Measurements from ENCODE around the gene CATSPERD. TPM values are rescaled to one million over a fixed set of nuclear protein-coding genes. Genes with fewer than 3 reads are reported as not detected.
"Not testable (repeated sequence)": the region's sequence is repeated elsewhere in the genome, so short reads cannot be mapped to it uniquely, and the experiment has no call there.

CATSPERD gene
- total RNA-seq, 1 donor from 2014 or later = not detected

GRCh38 chr19:5684694-5685430 lies 35.6 kb upstream of the CATSPERD start:
- DNase-seq (peak; percentile 34), ATAC-seq (ENCODE audit: poor library complexity) (no peak)
- intact Hi-C loops (cut with DNase I) = no loop called here

DNA sequence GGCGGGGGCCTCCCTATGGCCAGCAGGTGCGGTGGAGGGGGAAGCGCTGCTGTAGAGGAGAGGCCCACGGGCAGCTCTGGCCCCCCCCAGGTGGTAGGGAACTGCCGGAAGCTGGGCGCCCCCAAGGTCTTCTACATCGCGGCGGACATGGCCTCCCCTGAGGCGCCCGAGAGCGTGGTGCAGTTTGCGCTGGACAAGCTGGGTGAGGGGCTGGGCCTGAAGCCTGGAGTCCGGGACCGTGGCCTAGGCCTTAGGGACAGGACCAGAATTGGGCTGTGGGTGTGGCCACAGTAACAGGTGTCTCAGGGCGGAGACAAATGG lies 34.2 kb upstream of the CATSPERD start:
- intact Hi-C loops (cut with DNase I) = no loop called here
- ATAC-seq (ENCODE audit: poor library complexity) = no peak
- DNase-seq = no peak

DNA sequence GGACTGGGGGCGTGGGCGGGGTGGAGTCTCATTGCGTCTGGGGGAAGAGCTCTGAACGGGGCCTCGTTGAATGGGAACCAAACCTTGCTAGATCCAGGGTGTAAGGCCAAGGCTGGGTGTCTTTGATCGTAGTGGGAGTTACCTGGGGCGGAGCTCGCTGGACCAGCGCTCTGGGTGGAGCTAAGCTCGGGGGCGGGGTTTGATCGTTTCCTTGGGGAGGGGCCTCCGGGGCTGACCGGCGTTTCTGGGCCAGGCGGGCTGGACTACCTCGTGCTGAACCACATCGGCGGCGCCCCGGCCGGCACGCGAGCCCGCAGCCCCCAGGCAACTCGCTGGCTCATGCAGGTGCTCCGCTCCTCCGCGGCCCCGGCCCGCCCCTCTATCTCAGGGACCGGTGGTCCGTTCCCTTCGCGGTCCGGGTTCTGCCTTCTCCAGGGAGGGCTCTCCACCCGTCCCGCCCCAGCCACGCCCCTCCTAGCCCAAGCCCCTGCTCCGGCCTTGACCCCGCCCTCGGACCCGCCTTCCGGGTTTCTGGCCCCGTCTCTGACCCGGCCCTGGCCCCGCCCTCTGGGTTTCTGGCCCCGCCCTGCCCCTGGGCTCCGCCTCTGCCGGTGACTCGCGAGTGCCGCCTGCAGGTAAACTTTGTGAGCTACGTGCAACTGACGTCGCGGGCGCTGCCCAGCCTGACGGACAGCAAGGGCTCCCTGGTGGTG lies 33.6 kb upstream of the CATSPERD start:
- ATAC-seq (ENCODE audit: poor library complexity) (peak; percentile 82), DNase-seq (peak; percentile 99)
- intact Hi-C loops (cut with DNase I) = no loop called here

- DNase-seq = no peak
- intact Hi-C loops (cut with DNase I) = no loop called here
Observed at GRCh38 chr19:5687360-5688198, 32.9 kb upstream of the CATSPERD start.

DNA sequence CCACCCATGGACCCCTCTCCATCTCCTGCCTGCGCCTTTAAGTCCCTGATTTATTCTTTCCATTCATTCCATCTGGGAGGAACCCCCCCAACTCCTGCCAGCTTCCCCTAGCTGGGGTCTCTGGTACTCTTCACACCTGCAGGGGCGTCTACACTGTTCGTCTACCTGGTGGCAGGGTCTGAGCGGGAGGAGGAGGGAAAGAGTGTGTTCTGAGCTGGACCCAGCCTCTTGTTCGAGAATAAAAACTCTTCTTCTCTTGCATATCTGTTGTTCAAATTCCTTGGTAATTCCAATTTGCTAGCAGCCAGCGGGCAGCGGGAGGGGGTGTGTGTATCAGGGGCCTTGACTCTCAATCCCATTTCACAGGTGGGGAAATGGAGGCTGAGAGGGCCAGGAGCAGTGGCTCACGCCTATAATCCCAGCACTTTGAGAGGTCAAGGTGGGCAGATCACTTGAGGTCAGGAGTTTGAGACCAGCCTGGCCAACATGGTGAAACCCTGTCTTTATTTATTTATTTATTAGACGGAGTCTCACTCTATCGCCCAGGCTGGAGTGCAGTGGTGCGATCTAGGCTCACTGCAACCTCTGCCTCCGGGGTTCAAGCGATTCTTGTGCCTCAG lies 32.1 kb upstream of the CATSPERD start:
- intact Hi-C loops (cut with DNase I); ATAC-seq (ENCODE audit: poor library complexity): not testable (repeated sequence)
- peak; percentile 30 for DNase-seq

More at GRCh38 chr19:5687360-5688198, 32.9 kb upstream of the CATSPERD start:
- ATAC-seq (ENCODE audit: poor library complexity) = no peak

DNA sequence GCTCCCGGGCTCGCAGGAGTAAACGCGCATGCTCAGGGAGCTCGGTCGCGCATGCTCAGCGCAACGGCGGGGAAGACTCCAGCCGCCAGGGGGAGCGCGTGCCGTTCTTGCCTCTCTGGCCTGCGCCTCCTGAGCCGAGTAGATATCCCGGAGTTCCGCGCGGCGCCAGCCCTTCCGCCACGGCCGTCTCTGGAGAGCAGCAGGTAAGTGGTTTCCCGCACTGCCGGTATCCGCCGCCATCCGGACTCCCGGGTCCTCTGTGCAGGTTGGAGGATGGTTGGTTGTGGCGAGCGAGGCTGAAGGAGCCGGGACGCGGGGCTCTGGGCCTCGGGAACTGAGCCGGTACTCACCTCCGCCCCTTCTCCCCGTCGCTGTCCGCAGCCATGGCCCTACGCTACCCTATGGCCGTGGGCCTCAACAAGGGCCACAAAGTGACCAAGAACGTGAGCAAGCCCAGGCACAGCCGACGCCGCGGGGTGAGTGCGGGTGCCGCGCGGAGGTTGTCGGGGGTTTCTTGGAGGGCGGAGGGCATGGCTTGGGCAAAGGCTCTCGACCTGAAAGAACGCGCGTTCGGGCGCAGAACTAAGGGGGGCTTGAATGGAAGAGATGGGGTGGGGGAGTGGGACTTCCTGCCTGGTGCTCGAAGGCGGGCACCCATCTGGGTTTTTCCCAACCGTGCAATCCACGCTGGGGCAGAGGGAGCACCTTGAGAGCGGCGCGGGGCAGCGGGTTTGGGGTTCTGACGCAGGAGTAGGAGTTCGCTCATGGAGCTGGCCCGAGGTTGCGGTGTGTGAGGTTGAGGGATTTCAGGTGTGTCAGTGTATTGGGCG lies 30.1 kb upstream of the CATSPERD start, which contains the start of gene RPL36:
RPL36 (plus strand) TSS at position 171 of the 830 bp plus-strand sequence; CDS start at position 384, 213 bp downstream.
- intact Hi-C loops (cut with DNase I) = no loop called here

DNA sequence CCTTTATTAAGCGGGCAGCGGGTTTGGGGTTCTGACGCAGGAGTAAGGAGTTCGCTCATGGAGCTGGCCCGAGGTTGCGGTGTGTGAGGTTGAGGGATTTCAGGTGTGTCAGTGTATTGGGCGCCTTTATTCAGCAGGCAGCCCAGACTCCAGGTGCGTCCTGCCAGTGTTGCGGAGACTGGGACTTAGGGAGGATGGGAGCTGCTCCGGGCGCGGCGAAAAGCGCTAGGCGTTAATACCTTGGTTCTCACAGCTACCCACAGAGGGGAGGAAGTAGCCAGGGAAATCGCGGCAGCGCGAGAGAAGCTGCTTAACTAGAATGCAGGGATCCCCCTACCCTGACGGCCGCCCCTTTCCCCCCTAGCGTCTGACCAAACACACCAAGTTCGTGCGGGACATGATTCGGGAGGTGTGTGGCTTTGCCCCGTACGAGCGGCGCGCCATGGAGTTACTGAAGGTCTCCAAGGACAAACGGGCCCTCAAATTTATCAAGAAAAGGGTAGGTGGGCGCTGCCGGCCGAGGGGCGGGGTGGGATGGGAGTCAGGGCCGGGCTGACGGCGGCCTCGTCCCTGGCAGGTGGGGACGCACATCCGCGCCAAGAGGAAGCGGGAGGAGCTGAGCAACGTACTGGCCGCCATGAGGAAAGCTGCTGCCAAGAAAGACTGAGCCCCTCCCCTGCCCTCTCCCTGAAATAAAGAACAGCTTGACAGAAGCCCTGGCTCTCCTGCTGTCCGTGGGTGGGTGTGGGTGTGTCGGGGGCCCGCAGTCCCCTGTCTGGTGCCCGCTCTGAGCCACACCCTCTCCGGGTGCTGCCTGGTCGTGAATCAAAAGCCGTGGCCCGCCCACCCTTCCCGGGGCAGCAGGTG lies 29.2 kb upstream of the CATSPERD start:
- ATAC-seq (ENCODE audit: poor library complexity) (peak; percentile 27), DNase-seq (peak; percentile 86)
- intact Hi-C loops (cut with DNase I) = no loop called here

More for the DNA sequence above, 30.1 kb upstream of the CATSPERD start, which contains the start of gene RPL36:
- ATAC-seq (ENCODE audit: poor library complexity) = peak; percentile 81
- DNase-seq = peak; percentile 99

DNA sequence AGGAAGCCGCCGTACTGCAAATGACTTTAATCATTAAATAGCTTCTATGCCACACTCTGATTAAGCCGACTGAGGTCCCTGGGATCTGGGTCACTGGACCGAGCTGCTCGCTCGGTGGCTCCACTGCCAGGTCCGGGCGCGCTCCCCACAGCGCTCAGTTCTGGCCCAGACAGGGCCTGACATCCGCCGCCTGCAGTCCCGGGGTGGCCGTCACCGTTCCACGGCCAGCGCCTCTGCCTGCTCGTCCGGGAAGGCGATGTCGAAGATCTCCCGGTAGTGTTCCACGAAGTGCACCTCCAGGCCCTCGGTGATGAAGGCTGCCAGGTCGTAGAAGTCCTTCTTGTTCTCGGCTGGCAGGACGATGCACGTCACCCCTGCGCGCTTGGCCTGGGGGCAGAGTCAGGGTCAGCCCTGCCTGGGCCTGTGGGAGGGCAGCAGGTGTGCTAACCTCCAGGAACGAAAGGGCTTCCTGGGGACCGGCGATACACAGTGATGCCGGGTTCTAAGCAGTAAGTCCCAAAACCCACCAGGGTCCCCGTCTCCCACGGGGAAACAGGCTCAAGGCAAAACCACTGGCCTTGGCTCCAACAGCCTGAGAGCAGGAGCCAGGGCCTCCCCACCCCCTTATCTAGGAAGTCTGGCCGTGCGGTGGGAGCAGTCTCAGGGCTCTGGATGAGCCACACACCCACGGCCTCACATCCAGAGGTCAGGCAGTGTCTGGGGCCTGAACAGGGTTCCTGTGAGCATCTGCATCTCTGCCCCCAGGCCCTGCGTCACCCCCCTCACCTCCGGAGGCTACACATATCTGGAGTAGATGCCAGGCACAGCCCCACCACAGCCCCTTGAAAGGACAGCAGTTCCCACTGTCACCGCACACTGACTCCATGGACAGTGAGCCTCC lies 28.4 kb upstream of the CATSPERD start:
- intact Hi-C loops (cut with DNase I) = no loop called here
- ATAC-seq (ENCODE audit: poor library complexity) (no peak), DNase-seq (no peak)

DNA sequence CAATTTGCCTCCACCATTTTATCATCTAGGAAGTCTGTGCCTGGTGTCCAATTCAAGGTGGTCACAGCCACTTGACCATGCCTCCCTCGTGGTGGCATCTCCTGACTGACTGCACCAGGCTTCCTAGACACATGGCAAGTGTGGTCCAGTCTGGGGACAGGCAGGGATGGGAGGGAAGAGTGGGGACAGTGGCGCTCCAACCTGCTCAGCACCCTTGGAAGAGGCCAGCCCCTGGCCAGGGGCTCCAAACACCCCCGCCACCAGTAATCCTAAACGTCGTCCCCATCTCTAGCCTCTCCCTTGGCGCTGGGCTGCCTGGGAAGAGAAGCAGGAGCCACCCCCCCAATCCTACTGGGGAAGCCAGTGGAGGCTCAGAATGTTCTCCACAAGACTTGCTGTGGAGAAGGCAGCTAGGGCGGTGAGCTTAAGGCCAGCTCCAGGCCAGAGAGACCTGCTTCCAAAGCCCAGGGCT lies 27.7 kb upstream of the CATSPERD start:
- DNase-seq (no peak), ATAC-seq (ENCODE audit: poor library complexity) (no peak)
- intact Hi-C loops (cut with DNase I) = no loop called here

DNA sequence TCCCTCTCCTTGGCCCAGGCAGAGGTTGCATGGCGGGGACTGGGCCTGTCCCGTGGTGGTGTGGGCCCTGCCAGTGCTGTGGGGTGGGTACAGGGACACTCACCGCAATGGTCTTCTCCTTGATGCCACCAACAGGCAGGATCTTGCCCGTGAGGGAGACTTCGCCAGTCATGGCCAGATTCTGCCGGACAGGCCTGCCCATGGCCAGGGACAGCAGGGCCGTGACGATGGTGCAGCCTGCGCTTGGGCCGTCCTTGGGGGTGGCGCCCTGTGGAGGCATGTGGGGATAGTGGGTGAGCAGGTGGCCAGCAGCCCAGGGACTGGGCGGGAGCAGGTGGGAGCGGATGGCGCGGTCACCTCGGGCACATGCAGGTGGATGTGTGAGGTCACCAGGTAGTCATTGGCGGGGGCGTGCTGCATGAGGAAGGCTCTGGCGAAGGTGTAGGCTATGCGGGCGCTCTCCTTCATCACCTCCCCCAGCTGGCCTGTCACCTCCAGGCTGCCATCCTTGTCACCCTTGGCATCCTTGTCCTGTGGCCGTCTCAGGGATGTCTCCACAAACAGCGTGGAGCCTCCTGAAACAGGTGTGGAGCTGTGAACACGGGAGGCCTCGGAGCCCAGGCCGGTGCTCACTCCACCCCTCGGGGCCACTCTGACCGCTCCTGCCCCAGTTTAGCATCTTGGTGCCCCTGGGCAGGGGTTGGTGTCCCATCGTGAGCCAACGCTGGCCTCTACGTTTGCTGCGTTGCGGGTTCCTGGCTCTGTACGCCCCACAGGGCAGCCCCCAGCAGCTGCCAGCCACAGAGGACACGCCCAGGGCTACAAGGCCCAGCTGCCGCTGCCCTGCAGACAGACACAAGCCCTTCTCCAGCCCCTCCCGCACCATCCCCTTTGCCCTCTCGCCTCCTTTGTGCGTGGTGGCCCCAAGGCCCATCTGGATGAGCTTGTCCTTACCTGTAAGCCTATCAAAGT lies 27.0 kb upstream of the CATSPERD start:
- no peak for DNase-seq
- no peak for ATAC-seq (ENCODE audit: poor library complexity)
- intact Hi-C loops (cut with DNase I) = no loop called here

DNA sequence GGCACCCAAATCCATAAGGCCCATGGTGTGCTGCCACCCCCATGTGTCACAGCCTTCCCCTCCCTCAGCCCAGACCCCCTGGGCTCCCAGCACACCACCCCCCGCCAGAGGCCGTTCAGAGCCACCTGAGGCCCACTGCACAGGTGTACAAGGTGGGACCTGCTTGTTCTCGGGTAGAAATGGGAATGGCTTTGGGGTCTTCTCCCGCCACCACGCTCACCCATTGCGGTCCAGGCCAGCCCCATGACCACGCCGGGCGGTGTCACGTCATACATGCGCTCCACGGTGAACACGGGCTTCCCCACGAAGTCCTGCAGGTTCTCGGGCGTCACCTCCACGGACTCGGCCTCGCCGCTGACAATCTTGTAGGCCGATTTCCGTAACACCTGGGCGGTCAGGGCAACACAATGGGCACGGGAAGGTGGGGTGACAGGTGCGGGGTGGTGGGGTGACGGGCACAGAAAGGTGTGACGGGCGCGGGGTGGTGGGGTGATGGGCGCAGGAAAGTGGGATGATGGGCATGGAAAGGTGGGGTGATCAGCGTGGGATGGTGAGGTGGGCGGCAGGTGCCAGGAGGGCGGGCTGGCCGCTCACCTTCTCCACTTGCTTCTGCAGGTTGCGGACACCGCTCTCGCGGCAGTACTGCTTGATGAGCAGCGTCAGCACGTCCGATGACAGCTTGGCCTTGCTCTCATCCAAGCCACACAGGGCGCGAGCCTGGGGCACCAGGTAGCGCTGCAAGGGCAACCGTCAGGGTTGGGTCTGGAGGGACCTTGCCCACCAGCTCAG lies 26.1 kb upstream of the CATSPERD start:
- DNase-seq = no peak
- no peak for ATAC-seq (ENCODE audit: poor library complexity)
- intact Hi-C loops (cut with DNase I) = no loop called here

DNA sequence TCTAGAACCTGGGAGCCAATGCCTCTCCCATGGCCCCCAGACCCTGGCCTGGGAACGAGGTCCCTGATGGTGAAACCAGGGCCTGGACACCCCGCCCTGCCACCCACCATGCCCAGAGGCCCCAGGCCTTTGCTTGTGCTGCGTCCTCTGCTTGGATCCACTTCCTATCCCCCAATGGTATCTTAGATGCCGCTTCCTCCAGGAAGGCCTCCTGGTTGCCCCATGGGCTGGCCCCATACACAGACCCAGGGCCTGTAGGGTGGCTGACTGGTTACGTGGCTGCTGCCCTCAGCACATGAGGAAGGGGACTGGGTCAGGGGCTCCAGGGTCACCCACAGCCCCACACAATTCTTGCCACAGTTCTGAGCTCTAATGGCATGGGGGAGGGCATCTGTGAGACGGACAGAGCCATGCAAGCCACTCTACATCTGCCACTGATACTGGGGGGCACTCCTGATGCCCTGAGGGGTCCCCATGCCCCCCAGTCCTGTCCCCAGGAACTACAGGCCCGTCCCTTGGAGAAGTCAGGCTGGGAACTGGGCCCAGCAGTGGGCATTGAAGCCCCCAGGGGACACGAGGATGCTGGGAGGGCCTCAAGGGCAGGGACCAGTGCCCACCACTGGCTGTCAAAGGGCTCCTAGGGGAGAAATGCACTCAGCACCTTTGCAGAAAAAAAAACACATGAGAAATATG lies 25.3 kb upstream of the CATSPERD start:
- DNase-seq (no peak), ATAC-seq (ENCODE audit: poor library complexity) (no peak)
- intact Hi-C loops (cut with DNase I) = no loop called here

DNA sequence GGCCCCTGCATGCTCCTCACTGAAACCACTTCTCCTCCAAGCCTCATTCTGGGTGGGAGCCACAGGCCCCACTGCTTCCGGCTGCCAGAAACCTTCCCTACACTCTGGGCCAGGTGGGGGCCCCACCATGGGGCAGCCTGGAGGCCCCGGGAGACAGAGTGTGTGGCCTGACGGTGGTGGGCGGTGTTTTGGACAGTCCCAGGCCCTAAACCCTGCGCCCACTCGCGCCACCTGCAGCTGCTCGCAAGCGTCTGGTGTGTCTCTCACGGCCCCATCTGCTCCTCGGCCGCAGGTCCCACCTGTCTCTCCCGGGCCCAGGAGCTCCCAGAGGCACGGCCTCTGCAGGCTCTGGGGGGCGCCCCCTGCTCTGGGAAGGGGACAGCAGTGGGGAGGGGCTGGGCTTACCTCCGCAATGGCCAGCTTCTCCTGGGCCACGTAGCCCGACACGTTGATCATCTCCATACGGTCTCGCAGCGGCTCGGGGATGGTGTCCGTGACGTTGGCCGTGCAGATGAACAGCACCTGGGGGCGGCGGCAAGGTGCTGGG lies 24.7 kb upstream of the CATSPERD start:
- DNase-seq = no peak
- no peak for ATAC-seq (ENCODE audit: poor library complexity)
- intact Hi-C loops (cut with DNase I) = no loop called here

All from Right ventricle myocardium superior (tissue), 1 donor.